SH-SY5Y (cell line): ENCODE results near the gene CCM2.

ENCODE experiments used
- GATA2 ChIP-seq: IDR thresholded peaks from 2 replicates; pipeline ENCODE4 v1.6.1; 2011; ENCODE audit warnings: mild to moderate bottlenecking, low read depth, low read length
- GATA3 ChIP-seq: IDR thresholded peaks from 2 replicates; pipeline ENCODE4 v1.6.1; 2011; ENCODE audit warnings: low read depth, mild to moderate bottlenecking, low read length, moderate library complexity

GRCh38 chr7:44978511-44979366 is 21.3 kb upstream of the CCM2 start, which contains the start of gene MYO1G:
- no peak for TF ChIP-seq GATA2
- TF ChIP-seq GATA3, result no peak
